Sigmoid colon (tissue), 4 donors: Measurements from ENCODE around the gene ELMO2.

ENCODE experiments used
- POLR2A ChIP-seq, 2 donors: fragments of 450-650 bp; IDR thresholded peaks; one replicate each; pipeline ENCODE4 v1.6.1; 2016; ENCODE audit warnings: antibody characterized with exemption in 2 of 2, mild to moderate bottlenecking in 2 of 2, moderate library complexity in 2 of 2
- POLR2AphosphoS5 ChIP-seq, 4 donors: sonication (generic); formaldehyde crosslinking; IDR thresholded peaks; one replicate each; pipeline ENCODE4 v1.6.1; 2017; ENCODE audit warnings: antibody characterized with exemption in 4 of 4

DNA sequence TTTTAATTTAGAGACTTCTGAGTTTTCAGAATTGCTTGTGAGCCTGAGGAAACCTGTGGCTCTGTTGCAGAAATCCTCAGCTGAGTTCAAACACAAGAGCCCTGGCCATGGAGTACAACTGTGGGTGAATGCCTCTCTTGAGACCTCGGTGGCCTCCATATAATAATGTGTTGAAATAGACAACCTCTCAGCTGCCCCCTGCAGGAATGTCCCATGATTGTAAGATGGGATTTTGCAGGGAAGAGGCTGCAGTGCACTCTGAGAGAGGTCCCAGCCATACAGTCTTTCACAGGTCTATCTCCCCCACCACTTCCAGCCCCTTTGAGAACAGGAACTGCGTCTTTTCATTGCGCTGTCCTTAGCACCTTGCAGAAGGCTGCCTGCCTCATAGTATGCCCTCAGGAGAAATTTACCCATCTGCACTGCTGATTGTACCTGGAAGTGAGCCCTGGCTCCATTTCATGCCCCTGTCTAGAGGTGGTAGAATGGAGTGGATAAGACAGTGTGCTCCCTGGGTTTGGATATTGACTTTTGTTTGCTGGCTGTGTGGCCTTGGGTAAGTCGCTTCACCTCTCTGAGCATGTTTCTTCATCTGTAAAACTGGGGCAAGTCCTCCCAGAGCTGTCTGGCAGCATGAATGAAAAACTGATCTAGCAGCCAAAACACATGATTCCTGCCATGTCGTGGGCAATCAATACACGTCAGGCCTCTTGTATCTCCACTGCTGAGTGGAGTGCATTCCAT, 81.3 kb downstream of the ELMO2 start:
- TF ChIP-seq POLR2A (IDR thresholded peaks at IDR 0.05) (no peak), POLR2AphosphoS5 (IDR thresholded peaks at IDR 0.05) (no peak)
